DND-41 (cell line): Measurements from ENCODE around the gene OCA2.

Source experiments
- ATAC-seq: fragments of 200-7000 bp; cut with Tn5 transposase; 3 replicates; pipeline ENCODE4 v1.9.1; 2021; ENCODE audit warnings: low read depth; ENCODE audit not compliant: insufficient read depth
- DNase-seq: peaks from one replicate; pipeline ENCODE4 v3.0.0-alpha.2; 2020
- H2AFZ ChIP-seq: 2 replicates; pipeline ENCODE4 v1.6.0; 2012; ENCODE audit warnings: low read depth, low read length
- H3K27ac ChIP-seq: 2 replicates; pipeline ENCODE4 v1.5.1; 2012; ENCODE audit warnings: low read length, inconsistent platforms
- H3K27me3 ChIP-seq: fragments of 200-600 bp; sonication (generic); 2 replicates; pipeline ENCODE4 v1.6.0; 2012; ENCODE audit warnings: low read length, mild to moderate bottlenecking, inconsistent platforms; ENCODE audit not compliant: insufficient read depth, poor library complexity
- H3K36me3 ChIP-seq: 2 replicates; pipeline ENCODE4 v1.5.1; 2012; ENCODE audit warnings: low read length, inconsistent platforms; ENCODE audit not compliant: insufficient read depth
- H3K4me1 ChIP-seq: 2 replicates; pipeline ENCODE4 v1.5.1; 2012; ENCODE audit warnings: mild to moderate bottlenecking, low read length; ENCODE audit not compliant: insufficient read depth
- H3K4me2 ChIP-seq: 2 replicates; pipeline ENCODE4 v1.6.0; 2012; ENCODE audit warnings: mild to moderate bottlenecking, moderate library complexity, low read length, inconsistent platforms; ENCODE audit not compliant: insufficient read depth
- H3K4me3 ChIP-seq, 2 experiments: fragments of 200-600 bp in 1 of 2; shearing (Covaris generic) in 1 of 2; 2 replicates each; pipeline ENCODE4 v1.5.1; 2012 to 2016; ENCODE audit warnings: inconsistent platforms in 2 of 2, low read length in 2 of 2, mild to moderate bottlenecking in 2 of 2, low read depth in 1 of 2, moderate library complexity in 1 of 2
- H3K79me2 ChIP-seq: 2 replicates; pipeline ENCODE4 v1.6.0; 2012; ENCODE audit warnings: low read length, inconsistent platforms; ENCODE audit not compliant: insufficient read depth
- H3K9ac ChIP-seq: 2 replicates; pipeline ENCODE4 v1.6.0; 2012; ENCODE audit warnings: low read depth, mild to moderate bottlenecking, inconsistent platforms, low read length, moderate library complexity
- H3K9me3 ChIP-seq: 2 replicates; pipeline ENCODE4 v1.5.1; 2012; ENCODE audit warnings: low read length, moderate library complexity, mild to moderate bottlenecking, inconsistent platforms; ENCODE audit not compliant: insufficient read depth, severe bottlenecking
- H4K20me1 ChIP-seq: 2 replicates; pipeline ENCODE4 v1.6.0; 2012; ENCODE audit warnings: low read length; ENCODE audit not compliant: insufficient read depth
- EZH2 ChIP-seq: IDR thresholded peaks from 3 replicates; pipeline ENCODE4 v1.6.1; 2012; ENCODE audit warnings: borderline replicate concordance, low read depth, mild to moderate bottlenecking, moderate library complexity, low read length, inconsistent platforms; ENCODE audit not compliant: severe bottlenecking
- TF ChIP-seq, protein P1 (sequence below): IDR thresholded peaks from 2 replicates; pipeline ENCODE4 v1.5.1; 2012; ENCODE audit warnings: borderline replicate concordance, low read length, moderate library complexity, mild to moderate bottlenecking; ENCODE audit not compliant: poor library complexity, severe bottlenecking; ENCODE audit errors: extremely low read depth

OCA2 gene

DNA sequence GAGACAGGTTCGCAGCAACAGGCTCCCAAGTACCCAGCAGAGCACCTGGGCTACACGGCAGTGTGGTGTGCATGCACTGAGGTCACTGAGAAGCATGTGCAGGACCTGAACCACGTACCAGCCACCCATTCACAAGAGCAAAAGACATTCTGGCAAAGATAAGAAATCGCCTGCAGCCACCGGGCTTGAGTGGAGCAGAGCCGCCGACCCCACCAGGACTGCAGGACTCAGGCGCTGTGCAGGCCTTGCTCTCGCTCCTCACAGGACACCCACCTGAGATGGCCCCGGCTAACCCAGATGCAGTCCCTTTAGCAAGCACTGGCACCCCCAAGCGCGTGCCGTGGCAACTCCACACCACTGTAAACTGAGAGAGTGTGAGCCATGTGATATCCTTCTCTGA lies 32.3 kb upstream of the OCA2 start:
- Histone ChIP-seq H3K79me2 (no peaks in the 10 kb centered on the region), H3K27me3 (no peaks in the 10 kb centered on the region), H3K4me3 (no peak overlapping the region), H3K9ac (no peak overlapping the region), H3K4me2 (no peak overlapping the region), H4K20me1 (0 out of 2 replicates have a peak, but pooled peaks cover 6% of the 10 kb centered on the region), H3K36me3 (peaks cover 75% of the 10 kb centered on the region), H2AFZ (no peak overlapping the region), H3K27ac (no peak overlapping the region), H3K9me3 (no peaks in the 10 kb centered on the region), H3K4me1 (no peaks in the 10 kb centered on the region)
- TF ChIP-seq EZH2: no peak
- TF ChIP-seq, protein P1, sequence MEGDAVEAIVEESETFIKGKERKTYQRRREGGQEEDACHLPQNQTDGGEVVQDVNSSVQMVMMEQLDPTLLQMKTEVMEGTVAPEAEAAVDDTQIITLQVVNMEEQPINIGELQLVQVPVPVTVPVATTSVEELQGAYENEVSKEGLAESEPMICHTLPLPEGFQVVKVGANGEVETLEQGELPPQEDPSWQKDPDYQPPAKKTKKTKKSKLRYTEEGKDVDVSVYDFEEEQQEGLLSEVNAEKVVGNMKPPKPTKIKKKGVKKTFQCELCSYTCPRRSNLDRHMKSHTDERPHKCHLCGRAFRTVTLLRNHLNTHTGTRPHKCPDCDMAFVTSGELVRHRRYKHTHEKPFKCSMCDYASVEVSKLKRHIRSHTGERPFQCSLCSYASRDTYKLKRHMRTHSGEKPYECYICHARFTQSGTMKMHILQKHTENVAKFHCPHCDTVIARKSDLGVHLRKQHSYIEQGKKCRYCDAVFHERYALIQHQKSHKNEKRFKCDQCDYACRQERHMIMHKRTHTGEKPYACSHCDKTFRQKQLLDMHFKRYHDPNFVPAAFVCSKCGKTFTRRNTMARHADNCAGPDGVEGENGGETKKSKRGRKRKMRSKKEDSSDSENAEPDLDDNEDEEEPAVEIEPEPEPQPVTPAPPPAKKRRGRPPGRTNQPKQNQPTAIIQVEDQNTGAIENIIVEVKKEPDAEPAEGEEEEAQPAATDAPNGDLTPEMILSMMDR: no peak
- DNase-seq (no peak), ATAC-seq (no peak)

DNA sequence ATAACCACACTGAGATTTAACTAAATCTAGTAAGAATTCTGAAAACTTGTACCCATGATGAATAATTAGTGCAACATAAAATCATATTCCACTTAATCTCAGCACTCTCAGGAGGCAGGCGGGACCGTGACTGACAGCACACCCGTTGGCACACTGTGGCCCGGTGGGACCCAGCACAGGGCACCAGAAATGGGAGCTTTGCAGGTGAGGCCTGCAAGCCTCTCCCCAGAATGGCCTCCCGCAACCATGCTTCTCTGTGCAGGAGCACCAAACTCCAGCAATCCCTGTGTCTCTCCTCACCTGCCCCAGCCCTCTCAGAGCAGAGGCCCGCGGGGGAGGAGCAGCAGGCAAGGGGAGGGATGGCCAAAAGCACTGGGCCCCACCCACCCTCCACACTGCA lies 31.5 kb upstream of the OCA2 start:
- Histone ChIP-seq H3K4me1 (no peaks in the 10 kb centered on the region), H2AFZ (no peak overlapping the region), H3K36me3 (peaks cover 78% of the 10 kb centered on the region), H3K9ac (no peak overlapping the region), H3K9me3 (no peaks in the 10 kb centered on the region), H3K27me3 (no peaks in the 10 kb centered on the region), H3K4me2 (no peak overlapping the region), H3K79me2 (no peaks in the 10 kb centered on the region), H3K4me3 (no peak overlapping the region), H4K20me1 (0 out of 2 replicates have a peak, but pooled peaks cover 6% of the 10 kb centered on the region), H3K27ac (no peak overlapping the region)
- ATAC-seq (no peak), DNase-seq (no peak)
- TF ChIP-seq, protein P1: no peak
- no peak for TF ChIP-seq EZH2

DNA sequence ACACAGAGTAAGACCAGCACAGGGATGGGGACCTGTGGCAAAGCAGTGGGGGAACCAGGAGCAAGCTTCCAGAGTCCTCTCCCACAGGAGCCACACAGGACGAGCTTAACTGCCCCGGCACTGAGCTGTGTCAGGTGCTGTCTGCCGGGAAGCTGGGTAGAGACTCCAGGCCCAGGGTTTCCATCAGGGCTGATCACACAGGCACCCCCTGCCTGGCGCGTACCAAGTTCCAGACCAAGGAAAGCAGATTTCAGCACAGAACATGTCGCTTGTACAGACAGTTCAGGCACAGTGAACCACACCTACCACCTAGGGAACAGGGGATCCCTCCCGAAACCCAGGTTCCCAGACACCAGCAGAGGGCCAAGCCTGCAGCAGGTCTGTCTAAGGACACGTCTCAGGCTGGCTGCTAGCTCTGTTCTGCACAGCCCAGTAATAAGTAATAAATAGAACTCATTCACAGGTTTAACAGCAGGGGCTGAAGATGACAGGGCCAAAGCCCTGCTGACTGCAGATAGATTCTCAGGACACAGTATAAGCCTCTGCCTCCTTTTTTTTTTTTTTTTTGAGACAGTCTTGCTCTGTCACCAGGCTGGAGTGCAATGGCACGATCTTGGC lies 30.2 kb upstream of the OCA2 start:
- 0 out of 2 replicates have a peak, but pooled peaks cover 6% of the 10 kb centered on the region for H4K20me1 ChIP-seq
- TF ChIP-seq EZH2: no peak
- H3K79me2 ChIP-seq: no peaks in the 10 kb centered on the region
- no peaks in the 10 kb centered on the region for H3K9me3 ChIP-seq
- no peak overlapping the region for H3K4me3 ChIP-seq
- no peak for ATAC-seq
- H3K4me2 ChIP-seq: no peak overlapping the region
- H3K27ac ChIP-seq: no peak overlapping the region
- no peaks in the 10 kb centered on the region for H3K27me3 ChIP-seq
- H2AFZ ChIP-seq: no peak overlapping the region
- H3K4me1 ChIP-seq: no peaks in the 10 kb centered on the region
- no peak overlapping the region for H3K9ac ChIP-seq
- DNase-seq: no peak
- peaks cover 82% of the 10 kb centered on the region for H3K36me3 ChIP-seq

DNA sequence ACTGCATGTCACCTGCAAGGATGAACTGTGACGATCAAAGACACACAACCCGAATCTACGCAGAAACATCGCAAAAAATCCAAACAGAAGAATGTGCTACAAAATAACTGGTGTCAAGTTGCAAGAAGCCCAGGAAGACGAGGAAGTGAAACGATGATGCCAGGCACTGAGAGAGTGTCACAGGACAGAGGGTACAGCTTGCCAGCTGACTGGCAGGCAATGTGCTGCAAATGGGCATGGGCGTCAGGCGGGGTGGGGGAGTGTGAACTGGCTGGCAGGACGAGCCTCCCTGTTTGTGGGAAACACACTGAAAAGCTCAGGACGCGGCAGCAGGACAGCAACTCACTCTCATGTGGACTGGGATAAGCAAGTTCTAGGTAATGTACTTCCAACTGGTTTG lies 28.9 kb upstream of the OCA2 start:
- no peak for DNase-seq
- no peaks in the 10 kb centered on the region for H3K27me3 ChIP-seq
- H3K4me1 ChIP-seq: no peaks in the 10 kb centered on the region
- H3K36me3 ChIP-seq: peaks cover 85% of the 10 kb centered on the region
- H3K9ac ChIP-seq: no peak overlapping the region
- no peak for TF ChIP-seq EZH2
- TF ChIP-seq, protein P1: no peak
- H4K20me1 ChIP-seq: 0 out of 2 replicates have a peak, but pooled peaks cover 6% of the 10 kb centered on the region
- H3K79me2 ChIP-seq: no peaks in the 10 kb centered on the region
- H3K4me3 ChIP-seq: no peak overlapping the region
- H3K9me3 ChIP-seq: no peaks in the 10 kb centered on the region
- no peak overlapping the region for H3K4me2 ChIP-seq
- no peak overlapping the region for H3K27ac ChIP-seq
- H2AFZ ChIP-seq: no peak overlapping the region
- ATAC-seq: no peak
